ENCODE results near the gene SPIRE1.
"Not testable (repeated sequence)": the region's sequence is repeated elsewhere in the genome, so short reads cannot be mapped to it uniquely, and the experiment has no call there.

SPIRE1 gene

GRCh38 chr18:12645254-12645653 lies 12.7 kb downstream of the SPIRE1 start:
- DNase-seq, result no peak

- DNase-seq, result not testable (repeated sequence)
Measured at GRCh38 chr18:12643756-12644155, 14.2 kb downstream of the SPIRE1 start.

GRCh38 chr18:12640881-12641200 lies 17.1 kb downstream of the SPIRE1 start:
- no peak for DNase-seq

GRCh38 chr18:12639990-12640880 lies 17.7 kb downstream of the SPIRE1 start:
- DNase-seq, result no peak

- no peak for DNase-seq
Measured at GRCh38 chr18:12638644-12639124, 19.2 kb downstream of the SPIRE1 start.

GRCh38 chr18:12637901-12638643 lies 19.8 kb downstream of the SPIRE1 start:
- DNase-seq, result no peak

- no peak for DNase-seq
Measured at GRCh38 chr18:12637393-12637792, 20.5 kb downstream of the SPIRE1 start.

- no peak for DNase-seq
Measured at GRCh38 chr18:12631831-12632477, 26.0 kb downstream of the SPIRE1 start.

GRCh38 chr18:12630136-12630535 lies 27.8 kb downstream of the SPIRE1 start:
- no peak for DNase-seq

- no peak for DNase-seq
Measured at GRCh38 chr18:12628706-12629702, 28.9 kb downstream of the SPIRE1 start.

GRCh38 chr18:12627199-12627598 lies 30.7 kb downstream of the SPIRE1 start:
- not testable (repeated sequence) for DNase-seq

- DNase-seq, result no peak
Measured at GRCh38 chr18:12625241-12625640, 32.7 kb downstream of the SPIRE1 start.

- DNase-seq, result no peak
Measured at GRCh38 chr18:12621742-12622306, 36.1 kb downstream of the SPIRE1 start.

- no peak for DNase-seq
Measured at GRCh38 chr18:12615748-12616147, 42.2 kb downstream of the SPIRE1 start.

GRCh38 chr18:12608301-12608700 lies 49.6 kb downstream of the SPIRE1 start:
- no peak for DNase-seq

- DNase-seq, result no peak
Measured at GRCh38 chr18:12606592-12607315, 51.2 kb downstream of the SPIRE1 start.

- no peak for DNase-seq
Measured at GRCh38 chr18:12604445-12605007, 53.4 kb downstream of the SPIRE1 start.

- no peak for DNase-seq
Measured at GRCh38 chr18:12599966-12600365, 57.9 kb downstream of the SPIRE1 start.

- no peak for DNase-seq
Measured at GRCh38 chr18:12599543-12599942, 58.4 kb downstream of the SPIRE1 start.

GRCh38 chr18:12598181-12598930 lies 59.6 kb downstream of the SPIRE1 start:
- DNase-seq, result no peak

Measured in CD4-positive, alpha-beta T cell treated with Interleukin-12 subunit alpha and Interleukin-12 subunit beta, for 1 hour (primary cell).